RWPE1 (cell line): ENCODE data around the gene P2RY2.

Experiments used
- CTCF ChIA-PET: fragments of 350-600 bp; sonication (Branson Sonifier 250); formaldehyde crosslinking; extraction: SDS; loops from one replicate; lab custom pipeline; 2021; lab: Yijun Ruan, JAX
- POLR2A ChIA-PET: fragments of 400-600 bp; formaldehyde crosslinking; extraction: SDS; loops from one replicate; lab custom pipeline; 2020; ENCODE audit warnings: antibody characterized with exemption; ENCODE audit not compliant: low non-redundant PET; lab: Yijun Ruan, JAX
- DNase-seq: peaks from one replicate; pipeline ENCODE4 v3.0.0; 2012; ENCODE audit warnings: low spot score
- H3K27ac ChIP-seq: fragments of 450-650 bp; 2 replicates; pipeline ENCODE4 v1.5.1; 2017
- CTCF ChIP-seq: fragments of 450-650 bp; conservative IDR thresholded peaks from 2 replicates; pipeline ENCODE4 v1.5.1; 2017; ENCODE audit warnings: low read depth, mild to moderate bottlenecking

Gene P2RY2

DNA sequence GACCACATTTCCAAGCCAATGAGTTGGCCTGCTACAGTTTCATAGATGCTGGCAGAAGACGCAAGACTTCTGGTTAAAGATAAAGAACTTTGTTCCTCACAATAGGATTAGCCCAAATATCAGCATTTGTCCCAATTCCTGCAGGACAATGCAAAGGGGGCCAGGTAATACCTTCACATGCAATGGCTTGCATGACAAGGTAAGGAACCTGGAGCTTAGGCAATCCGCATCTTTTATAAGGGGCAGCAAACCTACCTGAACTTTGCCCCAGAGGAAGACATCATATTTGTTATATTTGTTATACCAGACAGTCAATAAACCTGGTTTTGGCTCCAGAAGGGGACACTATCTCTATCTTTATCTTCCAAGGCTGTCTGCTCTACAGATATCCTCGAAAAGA is 59.4 kb downstream of the P2RY2 start:
- no peak for DNase-seq
- ChIA-PET POLR2A (no interaction called here), CTCF (no interaction called here)
- TF ChIP-seq CTCF, result no peak
- H3K27ac ChIP-seq, result no peak overlapping the region

GRCh38 chr11:73280626-73281025 is 62.5 kb downstream of the P2RY2 start:
- no peak for TF ChIP-seq CTCF
- POLR2A ChIA-PET, result no interaction called here
- CTCF ChIA-PET, result interaction anchor here (0.6 kb wide), 1 partner anchor 33 kb away, joined by 3 read pairs; no protein-coding TSS in a partner anchor
- no peak for DNase-seq
- no peak overlapping the region for H3K27ac ChIP-seq

- POLR2A ChIA-PET, result no interaction called here
- CTCF ChIA-PET, result interaction anchor here (0.6 kb wide), 3 partner anchors 24 to 638 kb away, joined by 3 to 4 read pairs (median 3); no protein-coding TSS in a partner anchor
- H3K27ac ChIP-seq, result no peak overlapping the region
- no peak for DNase-seq
- TF ChIP-seq CTCF, result no peak
Observed at GRCh38 chr11:73281201-73281741, 63.2 kb downstream of the P2RY2 start.

GRCh38 chr11:73281796-73282660 is 63.9 kb downstream of the P2RY2 start:
- DNase-seq, result no peak
- H3K27ac ChIP-seq, result no peak overlapping the region
- TF ChIP-seq CTCF, result no peak
- ChIA-PET CTCF (interaction anchor here (0.6 kb wide), 3 partner anchors 23 to 639 kb away, joined by 3 to 4 read pairs (median 3); no protein-coding TSS in a partner anchor), POLR2A (no interaction called here)

DNA sequence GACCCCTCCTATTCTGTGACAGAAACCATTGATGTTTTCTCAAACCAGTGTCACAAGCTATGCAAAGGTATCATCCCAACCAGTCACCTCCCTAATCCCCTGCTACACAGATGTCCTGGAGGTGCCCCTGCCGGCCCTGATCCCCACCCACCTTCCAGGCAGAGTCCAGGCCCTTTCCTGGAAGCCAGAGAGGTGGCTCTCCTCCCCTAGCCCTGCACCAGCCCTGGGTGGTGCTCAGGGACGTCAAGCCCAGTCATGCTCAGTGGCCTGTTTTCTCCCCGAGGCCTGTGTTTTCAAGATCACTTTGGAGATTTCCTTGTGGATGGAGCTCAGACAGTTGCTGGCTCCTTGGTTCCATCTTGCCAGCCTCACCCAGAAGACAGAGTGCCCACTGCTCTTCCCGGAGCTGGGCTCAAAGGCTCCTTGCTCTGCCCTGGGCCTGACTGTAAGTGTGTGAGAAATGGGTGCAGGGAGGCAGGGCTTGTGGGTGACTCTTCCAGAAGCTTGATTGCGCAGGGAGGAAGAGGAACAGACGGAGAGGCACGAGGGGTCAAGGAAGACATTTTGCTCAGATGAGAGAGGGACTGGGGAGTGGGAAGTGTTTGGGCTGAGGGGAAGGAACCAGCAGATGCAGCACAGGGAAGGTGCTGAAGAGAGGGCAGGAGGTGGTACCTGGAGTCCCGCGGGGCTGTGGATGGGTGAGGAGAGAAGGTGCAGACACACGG is 65.4 kb downstream of the P2RY2 start:
- no peak for DNase-seq
- CTCF ChIA-PET, result no interaction called here
- no peak for TF ChIP-seq CTCF
- H3K27ac ChIP-seq, result peak overlapping the region; percentile 33
- POLR2A ChIA-PET, result no interaction called here

DNA sequence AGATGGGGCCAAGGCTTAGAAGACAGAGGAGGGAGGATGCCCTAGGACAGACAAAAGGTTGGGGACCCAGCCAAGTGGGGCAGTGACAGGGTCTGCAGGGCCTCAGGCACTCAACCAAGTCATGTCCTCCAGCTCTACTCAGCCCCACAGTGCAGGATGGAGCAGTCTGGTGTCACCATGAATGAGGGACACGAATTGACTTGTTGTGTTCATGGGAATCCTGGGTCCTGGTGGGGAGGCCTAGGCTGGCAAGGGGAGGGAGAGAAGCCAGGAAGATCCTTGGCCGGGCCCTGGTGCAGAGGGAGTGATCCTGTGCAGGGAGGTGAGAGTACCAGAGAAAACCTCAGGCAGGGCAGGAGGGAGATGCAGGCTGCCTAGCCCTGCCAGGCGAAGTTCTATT is 66.0 kb downstream of the P2RY2 start:
- CTCF ChIA-PET, result interaction anchor here (0.7 kb wide), 1 partner anchor 697 kb away, joined by 6 read pairs; no protein-coding TSS in a partner anchor
- H3K27ac ChIP-seq, result no peak overlapping the region
- POLR2A ChIA-PET, result no interaction called here
- DNase-seq, result no peak
- TF ChIP-seq CTCF, result no peak
